Measurements from ENCODE around the gene MRGPRD. TPM values are rescaled to one million over a fixed set of nuclear protein-coding genes. Genes with fewer than 3 reads are reported as not detected.

MRGPRD gene
- total and polyA plus RNA-seq, 2 of the 8 experiments (the other 6 are each of a cell fraction or from before 2014, with no cell fraction given), result not detected

GRCh38 chr11:68938816-68939582 lies 41.8 kb downstream of the MRGPRD start:
- Histone ChIP-seq H4K20me1 (replicated peaks in 1 of 2; ENCODE audit: control insufficient read depth in 1 of 2, insufficient read depth in 2 of 2, low read length in 2 of 2) (peaks cover 3 to 5% of the 10 kb centered on the region in 2 experiments), H2BK12ac (ENCODE audit: low read depth, low read length) (no peak overlapping the region), H3K14ac (ENCODE audit: insufficient read length) (no peak overlapping the region), H2AFZ (ENCODE audit: low read length) (no peak overlapping the region), H4K91ac (replicated peaks; ENCODE audit: insufficient read length, low read length) (no peak overlapping the region), H2AK5ac (ENCODE audit: low read depth, low read length) (no peak overlapping the region), H4K8ac (ENCODE audit: extremely low read depth, insufficient read depth, low read length) (no peak overlapping the region), H3K79me2 (ENCODE audit: control insufficient read depth in 1 of 2, insufficient read depth in 2 of 2, low read length in 2 of 2) (no peaks in the 10 kb centered on the region), H3K4ac (replicated peaks; ENCODE audit: insufficient read length, low read depth, low read length) (no peak overlapping the region), H4K5ac (ENCODE audit: insufficient read length, low read depth, low read length) (no peak overlapping the region), H3K9me3 (ENCODE audit: insufficient read depth in 2 of 2, low read depth in 1 of 2, low read length in 1 of 2) (no peaks in the 10 kb centered on the region), H3K36me3 (ENCODE audit: control insufficient read depth in 2 of 4, insufficient read depth in 4 of 4, low read length in 3 of 4) (peaks cover 4 to 21% (median 13%) of the 10 kb centered on the region in 4 experiments; a peak in 5 of 8 replicates), H2BK20ac (ENCODE audit: low read length) (no peak overlapping the region), H3K79me1 (ENCODE audit: low read depth, low read length) (no peaks in the 10 kb centered on the region; the same call in 1 of the 2 replicates), H3K23me2 (ENCODE audit: low read depth, low read length) (no peaks in the 10 kb centered on the region), H3K18ac (ENCODE audit: extremely low read depth, low read length) (no peak overlapping the region; the same call in 1 of the 2 replicates), H2BK5ac (ENCODE audit: low read depth, low read length) (no peak overlapping the region), H2BK120ac (replicated peaks; ENCODE audit: low read depth, low read length) (no peak overlapping the region), H3K9ac (replicated peaks in 1 of 4; ENCODE audit: extremely low read depth in 1 of 4, low read depth in 3 of 4, low read length in 3 of 4) (no peak overlapping the region), H3K27me3 (replicated peaks in 1 of 4; ENCODE audit: control insufficient read depth in 3 of 4, extremely low read depth in 1 of 4, insufficient read depth in 3 of 4, low read length in 3 of 4) (no peaks in the 10 kb centered on the region), H3K4me3 (ENCODE audit: extremely low read depth in 1 of 4, insufficient read depth in 2 of 4, low read depth in 3 of 4, low read length in 4 of 4) (no peak overlapping the region), H3K27ac (ENCODE audit: low read depth, low read length) (no peak overlapping the region; the same call in 1 of the 2 replicates), H2BK15ac (ENCODE audit: low read length) (no peak overlapping the region), H3K4me2 (ENCODE audit: insufficient read depth in 1 of 2, low read depth in 2 of 2, low read length in 2 of 2) (no peak overlapping the region), H3K4me1 (replicated peaks in 1 of 4; ENCODE audit: control insufficient read depth in 3 of 4, insufficient read depth in 4 of 4, low read length in 3 of 4) (no peaks in the 10 kb centered on the region), H3K23ac (ENCODE audit: insufficient read length) (no peak overlapping the region), H3K56ac (replicated peaks; ENCODE audit: insufficient read length, low read depth, low read length) (no peak overlapping the region)
- ChIA-PET CTCF (ENCODE audit: partially characterized antibody) (interaction anchor here (0.6 to 1.7 kb wide), 3 partner anchors 11 to 131 kb away, joined by 3 to 7 read pairs (median 5); no protein-coding TSS in a partner anchor), POLR2A (ENCODE audit: partially characterized antibody) (interaction anchor here (1.0 to 1.2 kb wide), 2 partner anchors 35 to 49 kb away, joined by 3 read pairs; partner anchors contain the start of genes IGHMBP2 and MRPL21)
- 86% methylated on average over 9 of the region's 17 CpGs; no CpG with 5 or more reads in 1 of the 2 experiments for WGBS, 2 experiments (ENCODE audit: extremely low coverage in 1 of 2, insufficient coverage in 1 of 2, insufficient read length in 1 of 2, insufficient replicate concordance in 2 of 2, low coverage in 1 of 2, low lambda C conversion rate in 2 of 2, missing lambda C conversion rate in 1 of 2)
- no peak for DNase-seq (ENCODE audit: low read depth in 1 of 2, low spot score in 2 of 2)
- FAIRE-seq, result no peak
- TF ChIP-seq RBBP5 (IDR thresholded peaks at IDR 0.05; ENCODE audit: borderline replicate concordance, low read depth, low read length), result no peak
- TF ChIP-seq MAFK (IDR thresholded peaks at IDR 0.05; ENCODE audit: low read depth, low read length), result no peak
- no peak for TF ChIP-seq JUND (IDR thresholded peaks at IDR 0.05; ENCODE audit: low read length)
- no peak for TF ChIP-seq CBX8 (IDR thresholded peaks at IDR 0.05; ENCODE audit: borderline replicate concordance, low read depth, low read length)
- TF ChIP-seq KDM1A (IDR thresholded peaks at IDR 0.05; ENCODE audit: borderline replicate concordance, low read length), result no peak
- TF ChIP-seq GTF2F1 (IDR thresholded peaks at IDR 0.05; ENCODE audit: borderline replicate concordance, low read depth, low read length), result no peak
- TF ChIP-seq EP300 (IDR thresholded peaks at IDR 0.05; ENCODE audit: borderline replicate concordance in 1 of 2, low read depth in 2 of 2, low read length in 2 of 2), result no peak
- TF ChIP-seq TEAD4 (IDR thresholded peaks at IDR 0.05; ENCODE audit: low read depth, low read length), result no peak
- no peak for TF ChIP-seq SP2 (IDR thresholded peaks at IDR 0.05; ENCODE audit: low read length)
- no peak for TF ChIP-seq BCL11A (IDR thresholded peaks at IDR 0.05; ENCODE audit: low read depth in 2 of 2, low read length in 2 of 2)
- no peak for TF ChIP-seq RAD21 (IDR thresholded peaks at IDR 0.05 in 1 of 2, conservative IDR thresholded peaks at IDR 0.05 in 1 of 2; ENCODE audit: low read depth in 2 of 2, low read length in 2 of 2)
- TF ChIP-seq TAF1 (IDR thresholded peaks at IDR 0.05; ENCODE audit: low read depth, low read length), result no peak

Measured in H1 (cell line).